IgD-negative memory B cell (primary cell): ENCODE results near the gene PHACTR4. TPM values are rescaled to one million over a fixed set of nuclear protein-coding genes. Genes with fewer than 3 reads are reported as not detected.
A peak's percentile ranks its signal among the peaks of the same experiment; 100 is the strongest.
"Not testable (repeated sequence)": the region's sequence is repeated elsewhere in the genome, so short reads cannot be mapped to it uniquely, and the experiment has no call there.

Source experiments
- H3K27ac Mint-ChIP-seq, 3 donors: one replicate each; pipeline ENCODE4 v1.8.0; 2020 to 2022; ENCODE audit warnings: mild to moderate bottlenecking in 3 of 3, mixed read lengths in 3 of 3, moderate library complexity in 1 of 3
- H3K27me3 Mint-ChIP-seq: one replicate; pipeline ENCODE4 v1.8.0; 2021; ENCODE audit warnings: mixed read lengths
- H3K36me3 Mint-ChIP-seq: one replicate; pipeline ENCODE4 v1.8.0; 2020; ENCODE audit warnings: mild to moderate bottlenecking, mixed read lengths
- H3K4me1 Mint-ChIP-seq, 3 donors: one replicate each; pipeline ENCODE4 v1.8.0; 2020 to 2022; ENCODE audit warnings: mixed read lengths in 3 of 3, mild to moderate bottlenecking in 1 of 3
- H3K4me3 Mint-ChIP-seq, 4 donors: one replicate each; pipeline ENCODE4 v1.8.0; 2020 to 2022; ENCODE audit warnings: mild to moderate bottlenecking in 4 of 4, mixed read lengths in 4 of 4, moderate library complexity in 3 of 4
- H3K9me3 Mint-ChIP-seq, 3 donors: one replicate each; pipeline ENCODE4 v1.8.0; 2020 to 2021; ENCODE audit warnings: mixed read lengths in 3 of 3, mild to moderate bottlenecking in 1 of 3
- polyA plus RNA-seq: library from polyadenylated mRNA; unstranded; fragments of 300-500 nt; fragmentation: Illumina TruSeq; gene quantifications from one replicate; pipeline ENCODE4 v1.2.3, GENCODE V29; 2021

Gene PHACTR4
- 18.5 TPM for polyA plus RNA-seq

DNA sequence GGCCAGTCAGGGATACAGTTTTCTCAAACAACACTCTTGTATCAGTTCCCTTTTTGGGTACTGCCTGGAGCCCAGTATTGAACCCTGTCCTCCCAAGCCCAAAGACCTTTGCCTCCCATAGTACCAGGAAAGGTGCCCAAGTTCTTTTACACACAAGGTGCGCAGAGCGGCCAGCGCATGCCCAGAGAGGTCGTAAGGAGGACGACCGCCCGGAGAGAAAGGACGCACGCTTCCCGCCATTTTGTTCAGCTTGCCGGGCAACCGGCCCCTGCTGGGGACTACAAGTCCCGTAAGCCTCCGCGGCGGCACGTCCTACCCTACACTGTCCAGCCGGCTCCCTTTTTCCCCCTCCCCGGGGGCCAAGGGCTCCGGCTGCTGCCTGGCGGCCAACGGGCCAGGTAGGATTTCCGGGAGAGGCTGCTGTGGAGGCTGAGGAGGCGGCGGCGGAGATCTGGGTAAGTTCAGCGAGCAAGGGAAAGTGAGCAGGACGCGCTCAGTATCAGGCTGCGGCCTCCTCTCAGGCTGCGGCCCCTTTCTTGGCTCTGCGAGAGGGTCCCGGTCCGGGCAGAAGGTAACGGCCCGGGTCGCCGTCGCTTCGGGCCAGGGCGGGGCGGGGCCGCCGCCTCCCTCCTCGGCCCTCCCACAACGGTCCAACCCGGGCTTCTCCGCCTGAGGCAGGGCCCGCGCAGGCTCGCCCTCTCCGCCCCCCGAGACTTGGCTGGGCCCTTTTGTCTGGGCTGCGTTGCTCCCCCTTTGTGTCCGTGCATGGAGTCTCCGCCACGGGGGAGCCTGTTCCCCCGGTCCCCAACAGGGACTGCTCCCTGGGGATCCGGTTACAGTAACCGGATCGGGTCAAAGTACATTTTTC, at the start of gene PHACTR4:
Gene PHACTR4, plus strand, starts transcription at position 370 of the 868 bp plus-strand sequence. CDS start 37,708 bp downstream, outside the sequence.
- Mint-ChIP-seq H3K27me3 (no peaks in the 10 kb centered on the region), H3K9me3 (no peaks in the 10 kb centered on the region), H3K4me1 (peaks cover 17 to 30% (median 29%) of the 10 kb centered on the region in 3 donors), H3K27ac (peak within 1 kb of the TSS; percentile 76 to 96 (median 93)), H3K4me3 (peak within 1 kb of the TSS; percentile 87 to 99 (median 95)), H3K36me3 (peaks cover 1% of the 10 kb centered on the region)

DNA sequence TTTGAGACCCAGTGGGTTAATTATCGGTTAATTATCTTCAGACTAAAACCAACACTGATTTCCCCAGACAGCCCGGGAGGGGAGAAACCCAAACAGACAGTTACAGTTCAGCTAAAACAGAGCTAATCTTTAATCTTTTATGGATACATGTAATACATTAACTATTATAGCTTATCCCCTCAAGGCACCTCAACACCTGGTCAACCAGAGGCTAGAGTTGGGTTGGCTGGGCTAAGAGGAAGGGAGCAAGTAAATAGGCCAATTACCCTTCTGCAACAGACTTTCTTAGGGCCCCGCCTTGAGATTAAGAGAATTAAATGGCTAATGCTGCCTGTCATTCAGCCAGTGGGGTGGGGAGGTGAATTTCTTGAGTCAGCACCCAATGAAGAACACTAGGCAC, 47.3 kb upstream of the PHACTR4 start:
- peaks cover 2% of the 10 kb centered on the region for H3K36me3 Mint-ChIP-seq
- H3K27me3 Mint-ChIP-seq, result no peaks in the 10 kb centered on the region
- H3K27ac Mint-ChIP-seq, result no peak overlapping the region
- H3K4me3 Mint-ChIP-seq, result no peak overlapping the region
- peaks cover 7 to 8% (median 8%) of the 10 kb centered on the region in 3 donors for H3K4me1 Mint-ChIP-seq
- no peaks in the 10 kb centered on the region for H3K9me3 Mint-ChIP-seq

DNA sequence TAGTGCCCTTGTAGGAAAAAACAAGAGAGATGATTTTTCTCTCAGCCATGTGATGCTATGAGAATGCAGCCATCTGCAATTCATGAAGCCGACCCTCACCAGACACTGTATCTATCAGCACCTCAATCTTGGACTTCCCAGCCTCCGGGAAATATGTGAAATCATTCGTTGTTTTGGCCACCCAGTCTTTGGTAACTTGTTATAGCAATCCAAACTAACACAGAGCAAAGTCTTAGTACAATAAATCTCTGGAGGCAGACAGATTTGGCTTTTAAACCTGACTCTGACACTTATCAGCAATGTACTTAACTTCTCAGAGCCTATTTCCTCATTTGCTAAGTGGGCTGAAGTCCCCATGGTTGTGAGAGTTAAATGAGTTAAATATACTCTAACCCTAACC, 45.8 kb upstream of the PHACTR4 start:
- Mint-ChIP-seq H3K4me1 (peaks cover 12 to 18% (median 15%) of the 10 kb centered on the region in 3 donors), H3K27me3 (peaks cover under 1% of the 10 kb centered on the region), H3K9me3 (no peaks in the 10 kb centered on the region), H3K27ac (peak overlapping the region in 1 of 3 donors; percentile 37), H3K4me3 (peak overlapping the region in 1 of 4 donors; percentile 18), H3K36me3 (peaks cover 4% of the 10 kb centered on the region)

DNA sequence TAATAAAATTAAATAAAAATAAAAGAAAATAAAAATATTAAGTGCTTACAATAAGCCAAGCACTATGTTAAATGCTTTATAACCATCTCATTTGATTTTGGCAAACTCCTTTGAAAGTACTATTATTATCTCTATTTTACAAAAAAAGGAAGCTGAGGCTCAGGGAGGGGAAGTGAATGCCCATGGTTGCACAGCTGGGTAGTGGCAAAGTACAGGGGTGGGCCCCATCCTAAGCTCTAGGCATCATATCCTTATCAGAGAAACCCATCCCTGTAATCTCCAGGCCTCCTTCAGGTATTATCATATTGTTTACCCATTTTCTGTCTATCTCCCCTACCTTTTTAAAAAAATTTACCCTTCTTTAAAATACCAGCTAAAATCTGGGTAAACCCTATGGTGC, 43.0 kb upstream of the PHACTR4 start:
- H3K9me3 Mint-ChIP-seq, result no peaks in the 10 kb centered on the region
- peak overlapping the region; percentile 18 to 100 (median 96) for H3K27ac Mint-ChIP-seq
- peaks cover 2% of the 10 kb centered on the region for H3K27me3 Mint-ChIP-seq
- peaks cover 21 to 26% (median 25%) of the 10 kb centered on the region in 3 donors for H3K4me1 Mint-ChIP-seq
- peaks cover 6% of the 10 kb centered on the region for H3K36me3 Mint-ChIP-seq
- peak overlapping the region in 2 of 4 donors; percentile 65 to 98 for H3K4me3 Mint-ChIP-seq

DNA sequence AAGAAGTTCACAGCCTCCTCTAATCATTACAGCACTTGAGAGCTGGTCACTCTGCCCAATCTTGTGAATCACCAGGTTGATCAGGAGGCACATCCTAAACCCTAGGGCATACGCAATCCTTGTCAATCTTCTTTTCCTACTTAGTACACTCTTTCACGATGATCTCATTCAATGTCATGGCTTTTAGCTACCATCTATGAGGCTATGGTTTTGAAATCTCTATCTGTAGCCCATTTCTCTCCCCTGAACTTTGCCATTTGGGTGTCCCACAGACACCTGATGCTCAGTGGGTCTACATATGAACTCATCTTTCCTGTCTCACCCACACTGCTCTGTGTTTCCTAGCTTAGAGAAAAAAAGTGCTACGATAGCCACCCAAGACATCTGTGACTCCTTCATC, 42.6 kb upstream of the PHACTR4 start:
- H3K36me3 Mint-ChIP-seq, result peaks cover 6% of the 10 kb centered on the region
- H3K9me3 Mint-ChIP-seq, result no peaks in the 10 kb centered on the region
- peak overlapping the region in 3 of 4 donors; percentile 89 to 99 (median 98) for H3K4me3 Mint-ChIP-seq
- peak overlapping the region; percentile 82 to 100 (median 96) for H3K27ac Mint-ChIP-seq
- H3K27me3 Mint-ChIP-seq, result peaks cover 2% of the 10 kb centered on the region
- H3K4me1 Mint-ChIP-seq, result peaks cover 21 to 26% (median 25%) of the 10 kb centered on the region in 3 donors

DNA sequence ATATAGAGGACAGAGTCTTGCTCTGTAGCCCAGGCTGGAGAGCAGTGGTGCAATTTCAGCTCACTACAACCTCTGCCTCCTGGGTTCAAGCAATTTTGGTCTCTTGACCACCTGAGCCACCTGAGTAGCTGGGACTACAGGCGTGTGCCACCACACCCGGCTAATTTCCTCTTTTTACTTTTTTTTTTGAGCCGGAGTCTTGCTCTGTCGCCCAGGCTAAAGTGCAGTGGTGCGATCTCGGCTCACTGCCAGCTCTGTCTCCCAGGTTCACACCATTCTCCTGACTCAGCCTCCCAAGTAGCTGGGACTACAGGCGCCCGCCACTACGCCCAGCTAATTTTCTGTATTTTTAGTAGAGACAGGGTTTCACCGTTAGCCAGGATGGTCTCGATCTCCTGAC, 42.1 kb upstream of the PHACTR4 start:
- not testable (repeated sequence) for H3K9me3 Mint-ChIP-seq, H3K36me3 Mint-ChIP-seq, H3K27me3 Mint-ChIP-seq
- Mint-ChIP-seq H3K4me1 (peaks cover 24 to 29% (median 25%) of the 10 kb centered on the region in 3 donors), H3K4me3 (peak overlapping the region; percentile 89 to 99 (median 97)), H3K27ac (peak overlapping the region; percentile 82 to 100 (median 96))

DNA sequence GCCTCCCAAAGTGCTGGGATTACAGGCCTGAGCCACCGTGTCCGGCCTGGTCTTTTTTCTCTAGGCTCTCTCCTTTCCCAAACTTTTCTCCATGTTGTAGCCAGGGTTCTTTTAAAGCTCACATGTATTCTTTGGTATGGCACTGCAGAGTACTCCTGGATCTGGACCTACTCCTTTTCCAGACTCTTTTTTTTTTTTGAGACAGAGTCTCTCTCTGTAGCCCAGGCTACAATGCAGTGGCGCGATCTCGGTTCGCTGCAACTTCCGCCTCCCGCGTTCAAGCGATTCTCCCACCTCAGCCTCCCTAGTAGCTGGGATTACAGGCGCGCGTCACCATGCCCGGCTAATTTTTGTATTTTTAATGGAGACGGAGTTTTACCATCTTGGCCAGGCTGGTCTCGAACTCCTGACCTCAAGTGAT, 41.3 kb upstream of the PHACTR4 start:
- Mint-ChIP-seq H3K4me1 (peaks cover 29 to 35% (median 31%) of the 10 kb centered on the region in 3 donors), H3K9me3 (peaks cover 0 to 1% (median 0%) of the 10 kb centered on the region in 3 donors), H3K27me3 (peaks cover 2% of the 10 kb centered on the region), H3K36me3 (peaks cover 12% of the 10 kb centered on the region), H3K27ac (peak overlapping the region; percentile 96 to 100 (median 100)), H3K4me3 (peak overlapping the region; percentile 89 to 99 (median 97))

DNA sequence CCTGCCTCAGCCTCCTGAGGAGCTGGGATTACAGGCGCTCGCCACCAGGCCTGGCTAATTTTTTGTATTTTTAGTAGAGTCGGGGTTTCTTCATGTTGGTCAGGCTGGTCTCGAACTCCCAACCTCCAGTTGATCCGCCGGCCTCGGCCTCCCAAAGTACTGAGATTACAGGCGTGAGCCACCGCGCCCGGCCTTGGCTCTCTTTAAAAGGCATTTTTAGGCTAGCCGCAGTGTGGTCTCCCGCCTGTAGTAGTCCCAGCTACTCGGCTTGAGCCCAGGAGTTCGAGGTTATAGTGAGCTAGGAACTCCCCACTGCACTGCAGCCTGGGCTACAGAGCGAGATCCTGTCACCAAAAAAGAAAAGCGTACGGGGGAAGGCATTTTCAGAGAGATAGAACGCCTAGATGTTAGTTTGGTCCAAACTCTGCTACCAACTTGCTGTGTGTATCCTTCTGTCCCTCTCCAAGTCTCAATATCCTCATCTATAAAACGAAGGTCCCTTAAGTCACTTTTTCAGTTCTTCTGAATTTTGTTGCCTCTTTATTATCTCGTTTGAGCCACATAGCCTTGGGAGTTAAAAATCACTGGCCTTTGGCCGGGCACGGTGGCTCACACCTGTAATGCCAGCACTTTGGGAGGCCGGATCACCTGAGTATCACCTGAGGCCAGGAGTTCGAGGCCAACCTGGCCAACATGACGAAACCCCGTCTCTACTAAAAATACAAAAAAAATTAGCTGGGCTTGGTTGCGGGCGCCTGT, 40.0 kb upstream of the PHACTR4 start:
- H3K4me3 Mint-ChIP-seq, result peak overlapping the region; percentile 89 to 99 (median 97)
- peaks cover 2% of the 10 kb centered on the region for H3K27me3 Mint-ChIP-seq
- H3K27ac Mint-ChIP-seq, result peak overlapping the region; percentile 96 to 100 (median 100)
- peaks cover 13% of the 10 kb centered on the region for H3K36me3 Mint-ChIP-seq
- H3K4me1 Mint-ChIP-seq, result peaks cover 29 to 35% (median 31%) of the 10 kb centered on the region in 3 donors
- peaks cover 0 to 1% (median 0%) of the 10 kb centered on the region in 3 donors for H3K9me3 Mint-ChIP-seq

DNA sequence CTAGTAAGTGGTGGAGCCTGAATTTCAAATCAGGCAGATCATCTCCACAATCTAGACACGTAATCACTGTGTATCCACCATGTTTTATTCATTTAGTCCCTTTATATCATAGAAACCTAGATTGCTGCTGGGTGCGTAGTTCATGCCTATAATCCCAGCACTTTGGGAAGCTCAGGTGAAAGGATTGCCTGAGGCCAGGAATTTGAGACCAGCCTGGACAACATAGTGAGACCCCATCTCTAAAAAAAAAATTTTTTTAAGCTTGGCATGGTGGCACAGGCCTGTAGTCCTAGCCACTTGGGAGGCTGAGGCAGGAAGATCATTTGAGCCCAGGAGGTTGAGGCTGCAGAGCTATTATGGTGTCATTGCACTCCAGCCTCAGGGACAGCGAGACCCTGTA, 30.6 kb upstream of the PHACTR4 start:
- H3K27me3 Mint-ChIP-seq, result no peaks in the 10 kb centered on the region
- no peak overlapping the region for H3K27ac Mint-ChIP-seq
- H3K4me1 Mint-ChIP-seq, result peaks cover 0 to 2% (median 1%) of the 10 kb centered on the region in 3 donors
- H3K36me3 Mint-ChIP-seq, result peaks cover 5% of the 10 kb centered on the region
- no peaks in the 10 kb centered on the region for H3K9me3 Mint-ChIP-seq
- no peak overlapping the region for H3K4me3 Mint-ChIP-seq

DNA sequence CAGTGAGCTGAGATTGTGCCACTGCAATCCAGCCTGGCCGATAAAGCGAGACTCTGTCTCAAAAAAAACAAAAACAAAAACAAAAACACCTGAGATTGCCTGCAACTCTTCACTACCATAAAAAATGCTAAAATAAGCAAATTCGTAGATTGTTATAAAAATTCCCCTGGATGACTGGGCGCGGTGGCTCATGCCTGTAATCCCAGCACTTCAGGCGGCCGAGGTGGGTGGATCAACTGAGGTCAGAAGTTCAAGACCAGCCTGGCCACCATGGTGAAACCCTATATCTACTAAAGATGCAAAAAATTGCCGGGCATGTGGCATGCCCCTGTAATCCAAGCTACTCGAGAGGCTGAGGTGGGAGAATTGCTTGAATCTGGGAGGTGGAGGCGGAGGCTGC, 30.0 kb upstream of the PHACTR4 start:
- peaks cover 5% of the 10 kb centered on the region for H3K36me3 Mint-ChIP-seq

DNA sequence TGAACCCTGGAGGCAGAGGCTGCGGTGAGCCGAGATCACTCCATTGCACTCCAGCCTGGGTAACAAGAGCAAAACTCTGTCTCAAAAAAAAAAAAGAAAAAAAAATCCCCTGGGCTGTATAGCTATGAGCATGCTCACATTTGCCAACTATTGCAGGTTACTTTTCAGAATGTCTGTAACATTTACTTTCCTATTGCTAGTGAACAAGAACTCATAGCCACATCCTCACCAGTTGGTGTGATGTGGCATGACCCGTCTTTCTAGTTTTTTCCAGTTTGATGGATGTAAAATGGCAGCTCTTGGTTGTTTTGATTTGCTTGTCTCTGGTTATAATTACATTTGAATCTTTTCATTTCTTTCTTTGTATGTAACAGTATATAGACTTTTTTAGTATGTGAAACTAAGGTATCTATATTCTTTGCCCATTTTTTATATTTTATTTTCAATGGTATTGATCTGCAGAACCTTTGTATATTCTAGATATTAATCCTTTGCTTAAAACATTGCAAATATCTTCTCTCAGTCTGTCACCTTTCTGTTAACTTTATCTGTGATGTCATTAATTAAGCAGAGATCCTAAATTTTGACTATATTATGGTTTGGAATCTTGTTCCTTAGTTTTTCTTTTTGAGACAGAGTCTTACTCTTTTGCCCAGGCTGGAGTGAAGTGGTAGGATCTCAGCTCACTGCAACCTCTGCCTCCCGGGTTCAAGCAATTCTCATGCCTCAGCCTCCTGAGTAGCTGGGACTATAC, 29.1 kb upstream of the PHACTR4 start:
- Mint-ChIP-seq H3K36me3 (peaks cover 3% of the 10 kb centered on the region), H3K9me3 (no peaks in the 10 kb centered on the region), H3K27ac (no peak overlapping the region), H3K4me1 (peaks cover 0 to 2% (median 1%) of the 10 kb centered on the region in 3 donors), H3K27me3 (no peaks in the 10 kb centered on the region), H3K4me3 (no peak overlapping the region)

More for the DNA sequence above, 30.0 kb upstream of the PHACTR4 start:
- H3K9me3 Mint-ChIP-seq, result no peaks in the 10 kb centered on the region
- no peak overlapping the region for H3K27ac Mint-ChIP-seq
- no peaks in the 10 kb centered on the region for H3K27me3 Mint-ChIP-seq
- H3K4me3 Mint-ChIP-seq, result no peak overlapping the region
- H3K4me1 Mint-ChIP-seq, result peaks cover 0 to 2% (median 1%) of the 10 kb centered on the region in 3 donors

DNA sequence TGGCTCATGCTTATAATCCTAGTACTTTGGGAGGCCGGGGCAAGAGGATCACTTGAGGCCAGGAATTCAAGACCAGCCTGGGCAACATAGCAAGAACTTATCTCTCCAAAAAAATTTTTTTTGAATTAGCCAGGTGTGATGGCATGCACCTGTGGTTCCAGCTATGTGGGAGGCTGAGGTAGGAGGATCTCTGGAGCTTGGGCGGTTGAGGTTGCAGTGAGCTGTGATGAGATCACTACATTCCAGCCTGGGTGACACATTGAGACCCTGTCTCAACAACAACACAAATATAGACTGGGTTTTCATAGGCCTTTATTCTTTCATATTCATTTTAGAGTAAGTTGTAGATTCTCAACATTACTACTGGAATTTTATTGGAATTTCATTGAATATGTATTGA, 27.9 kb upstream of the PHACTR4 start:
- H3K9me3 Mint-ChIP-seq, result no peaks in the 10 kb centered on the region
- peaks cover 0 to 1% (median 0%) of the 10 kb centered on the region in 3 donors for H3K4me1 Mint-ChIP-seq
- no peaks in the 10 kb centered on the region for H3K36me3 Mint-ChIP-seq
- no peaks in the 10 kb centered on the region for H3K27me3 Mint-ChIP-seq
- no peak overlapping the region for H3K4me3 Mint-ChIP-seq
- H3K27ac Mint-ChIP-seq, result no peak overlapping the region

DNA sequence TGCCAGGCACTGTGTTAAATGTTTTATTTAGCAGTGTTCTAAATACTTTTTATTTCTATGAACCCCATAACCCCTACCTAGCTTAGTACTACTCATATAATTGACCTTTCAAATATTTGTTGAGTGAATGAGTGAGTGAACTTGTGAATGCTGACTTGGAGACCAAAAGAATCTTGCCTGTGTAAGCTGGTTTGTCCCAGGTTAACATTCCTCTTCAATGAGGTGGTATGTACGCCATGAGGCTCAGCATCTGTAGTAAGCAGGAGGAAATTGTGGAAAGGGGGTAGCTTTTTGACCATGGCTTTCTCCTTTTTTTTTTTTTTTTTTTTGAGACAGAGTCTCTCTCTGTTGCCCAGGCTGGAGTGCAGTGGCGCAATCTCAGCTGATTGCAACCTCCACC, 26.1 kb upstream of the PHACTR4 start:
- H3K36me3 Mint-ChIP-seq, result no peaks in the 10 kb centered on the region
- no peaks in the 10 kb centered on the region for H3K9me3 Mint-ChIP-seq
- peaks cover 0 to 1% (median 0%) of the 10 kb centered on the region in 3 donors for H3K4me1 Mint-ChIP-seq
- H3K4me3 Mint-ChIP-seq, result no peak overlapping the region
- no peaks in the 10 kb centered on the region for H3K27me3 Mint-ChIP-seq
- no peak overlapping the region for H3K27ac Mint-ChIP-seq

DNA sequence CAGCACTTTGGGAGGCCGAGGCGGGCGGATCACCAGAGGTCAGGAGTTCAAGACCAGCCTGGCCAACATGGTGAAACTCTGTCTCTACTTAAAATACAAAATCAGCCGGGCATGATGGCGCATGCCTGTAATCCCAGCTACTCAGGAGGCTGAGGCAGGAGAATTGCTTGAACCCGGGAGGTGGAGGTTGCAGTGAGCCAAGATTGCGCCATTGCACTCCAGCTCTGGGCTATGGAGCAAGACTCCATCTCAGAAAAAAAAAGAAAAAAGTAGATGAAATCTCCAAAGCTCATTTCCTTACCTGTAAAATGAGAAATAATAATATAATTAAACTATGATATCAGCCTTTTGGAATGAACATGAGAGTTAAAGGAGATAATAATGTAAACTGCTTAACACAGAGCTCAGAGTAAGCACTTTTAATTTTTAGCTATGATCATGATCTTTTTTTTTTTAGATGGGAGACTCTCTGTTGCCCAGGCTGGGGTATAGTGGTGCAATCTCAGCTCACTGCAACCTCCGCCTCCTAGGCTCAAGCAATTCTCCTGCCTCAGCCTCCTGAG, 16.2 kb upstream of the PHACTR4 start:
- H3K4me3 Mint-ChIP-seq, H3K27ac Mint-ChIP-seq, H3K9me3 Mint-ChIP-seq, H3K4me1 Mint-ChIP-seq, H3K36me3 Mint-ChIP-seq, H3K27me3 Mint-ChIP-seq: not testable (repeated sequence)
